Left ventricle myocardium superior (tissue), 1 donor: Measurements from ENCODE around the gene PLEKHB1. TPM values are rescaled to one million over a fixed set of nuclear protein-coding genes. Genes with fewer than 3 reads are reported as not detected.

Source experiments
- ATAC-seq: fragments of 200-7000 bp; cut with Tn5 transposase; one replicate; pipeline ENCODE4 v1.9.1; 2020; ENCODE audit warnings: mild to moderate bottlenecking, moderate library complexity
- DNase-seq: peaks from one replicate; pipeline ENCODE4 v3.0.0-alpha.2; 2020
- intact Hi-C: fragments of 100-400 bp; cut with micrococcal nuclease; formaldehyde crosslinking; loops from one replicate; pipeline ENCODE4 v1.11.0; 2022
- total RNA-seq: library from RNA; stranded (reverse); fragmentation: NEBNext Ultra II Directional; extraction: Animal tissue kit (Norgen Biotek cat#: 25700); gene quantifications from one replicate; pipeline ENCODE4 v1.2.1, GENCODE V29; 2021
- donor health status: DM: no; HTN: yes; CAD: no; lungs with severe emphysema.

PLEKHB1 gene
- total RNA-seq, 1 donor from 2014 or later = 6.1 TPM

GRCh38 chr11:73645121-73645969 is 1.0 kb upstream of the PLEKHB1 start:
- intact Hi-C loops = no loop called here
- DNase-seq (no peak), ATAC-seq (no peak)

DNA sequence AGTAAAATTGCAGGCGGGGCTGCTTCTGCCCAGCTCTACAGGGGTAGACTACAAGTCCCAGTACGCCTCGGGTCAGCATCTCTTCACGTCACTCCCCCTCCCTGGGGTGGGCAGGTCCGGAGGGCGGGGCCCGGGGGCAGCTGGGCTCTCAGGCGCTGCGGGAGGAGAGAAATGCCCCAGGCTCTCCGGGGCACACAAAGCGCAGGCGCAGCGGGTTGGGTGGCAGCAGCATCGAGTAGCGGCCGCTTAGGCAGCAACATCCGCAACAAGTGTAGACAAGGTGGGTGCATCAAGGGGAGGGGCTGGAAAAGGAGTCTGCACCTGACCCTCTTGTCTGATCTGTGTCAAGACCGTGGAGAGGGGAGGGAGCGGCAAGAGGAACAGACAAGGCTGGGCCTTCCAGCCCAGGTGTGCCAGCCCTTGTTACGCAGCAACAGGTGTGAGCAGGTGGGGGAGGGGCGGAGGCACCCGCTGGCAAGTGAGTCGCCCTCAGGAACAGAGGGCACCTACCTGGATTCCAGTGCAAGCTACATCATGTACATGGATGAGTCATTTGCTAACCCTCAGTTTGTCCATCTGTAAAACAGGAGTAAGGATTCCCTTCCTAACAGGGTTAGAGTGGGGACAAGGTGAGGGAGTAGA is 1.2 kb downstream of the PLEKHB1 start:
- ATAC-seq = peak; percentile 99
- DNase-seq = peak; percentile 92
- intact Hi-C loops = no loop called here

DNA sequence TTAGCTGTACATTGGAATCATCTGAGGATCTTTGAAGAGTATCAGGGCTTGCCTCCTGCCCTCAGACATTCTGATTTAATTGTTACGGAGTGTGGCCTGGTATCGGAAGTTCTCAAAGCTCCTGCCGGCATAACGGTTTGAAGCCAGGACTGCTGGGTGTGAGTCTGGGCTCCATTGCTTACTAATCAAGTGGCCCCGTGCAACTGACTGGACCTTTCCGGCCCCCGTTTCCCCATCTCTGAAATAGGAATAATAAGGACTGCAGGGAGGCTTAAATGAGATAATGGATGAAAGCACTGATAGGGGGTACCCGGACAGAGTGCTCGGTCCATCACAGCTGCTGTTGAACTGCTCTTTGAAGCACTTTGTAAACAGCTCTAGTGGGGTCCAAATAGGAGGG is 1.7 kb downstream of the PLEKHB1 start:
- ATAC-seq = no peak
- DNase-seq = no peak
- intact Hi-C loops = no loop called here

- intact Hi-C loops = no loop called here
- ATAC-seq (no peak), DNase-seq (no peak)
These were observed 2.2 kb downstream of the PLEKHB1 start for GRCh38 chr11:73648571-73649046.

DNA sequence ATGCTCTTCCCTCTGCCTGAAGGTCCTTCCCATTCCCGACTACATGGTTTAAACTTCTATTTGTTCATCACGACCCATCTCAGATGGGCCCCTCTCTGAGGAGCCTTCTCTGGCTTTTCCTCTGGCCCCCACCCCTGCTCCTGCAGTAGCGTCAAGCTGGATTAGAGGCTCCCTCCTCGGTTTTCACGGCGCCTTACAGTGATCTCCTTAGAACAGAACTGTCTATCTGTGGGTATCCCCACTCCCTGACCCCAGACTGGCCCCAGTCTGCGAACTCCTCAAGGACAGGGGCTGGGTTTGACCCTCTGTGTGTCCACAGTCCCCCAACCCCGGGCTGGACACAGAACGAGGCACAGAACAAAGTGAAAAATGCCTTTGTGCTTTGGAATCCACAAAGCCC is 2.8 kb downstream of the PLEKHB1 start:
- no peak for ATAC-seq

GRCh38 chr11:73650400-73650799 is 4.0 kb downstream of the PLEKHB1 start:
- DNase-seq = no peak
- ATAC-seq = no peak
- intact Hi-C loops = no loop called here

More for the DNA sequence above, 2.8 kb downstream of the PLEKHB1 start:
- no peak for DNase-seq
- intact Hi-C loops = no loop called here

- DNase-seq (no peak), ATAC-seq (no peak)
- intact Hi-C loops = no loop called here
These were observed 4.9 kb downstream of the PLEKHB1 start for GRCh38 chr11:73651252-73651651.

DNA sequence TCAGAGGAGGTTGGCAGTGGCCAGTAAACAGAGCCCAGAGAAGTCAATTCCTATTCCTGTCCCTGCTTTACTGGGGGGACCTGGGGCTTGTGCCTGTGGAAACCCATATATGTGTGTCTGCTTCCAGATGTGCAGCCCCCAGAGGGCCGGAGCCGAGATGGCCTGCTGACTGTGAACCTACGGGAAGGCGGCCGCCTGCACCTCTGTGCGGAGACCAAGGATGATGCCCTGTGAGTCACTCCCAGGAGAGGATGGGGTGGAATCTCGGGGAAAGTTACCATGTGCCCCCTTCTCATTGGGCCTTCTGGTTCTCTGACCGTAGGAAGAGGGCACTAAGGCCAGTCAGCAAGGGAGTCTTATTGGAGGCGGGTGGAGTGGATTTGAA is 5.3 kb downstream of the PLEKHB1 start:
- DNase-seq = no peak
- intact Hi-C loops = no loop called here
- no peak for ATAC-seq

- DNase-seq = no peak
- no peak for ATAC-seq
- intact Hi-C loops = no loop called here
These were observed 5.8 kb downstream of the PLEKHB1 start for GRCh38 chr11:73652046-73652730.

DNA sequence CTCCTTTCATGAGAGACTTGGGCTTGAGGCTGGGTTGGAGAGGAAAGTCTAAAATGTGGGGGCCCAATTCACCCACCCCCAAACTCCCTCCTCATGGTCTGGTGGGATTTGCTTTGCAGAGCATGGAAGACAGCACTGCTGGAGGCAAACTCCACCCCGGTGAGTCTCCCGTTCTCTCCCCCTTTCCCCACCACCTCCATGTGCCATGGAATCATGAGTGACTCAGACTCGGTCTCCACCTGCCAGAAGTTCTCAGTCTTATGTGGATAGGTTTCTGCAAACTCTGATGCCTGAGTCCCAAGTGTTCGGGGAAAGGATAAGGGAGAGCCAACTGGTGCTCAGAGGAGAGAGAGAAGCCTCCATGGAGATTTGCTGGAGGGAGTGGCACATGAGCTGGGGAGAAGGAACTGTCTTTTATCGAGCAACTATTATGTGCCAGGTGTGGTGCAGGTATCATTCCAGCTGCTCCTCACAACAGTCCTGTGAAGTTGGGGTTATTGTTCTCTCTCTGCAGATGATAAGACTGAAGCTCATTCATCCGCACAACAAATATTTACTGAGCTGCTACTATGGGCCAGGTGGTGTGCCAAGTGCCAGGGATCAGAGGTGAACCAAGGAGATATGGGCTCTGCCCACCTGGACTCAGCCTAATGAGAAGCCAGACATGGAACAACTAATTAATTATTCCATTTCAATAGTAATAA is 6.6 kb downstream of the PLEKHB1 start:
- ATAC-seq (no peak), DNase-seq (no peak)
- intact Hi-C loops = no loop called here

- peak; percentile 89 for ATAC-seq
- intact Hi-C loops = no loop called here
- DNase-seq = no peak
These were observed 7.6 kb downstream of the PLEKHB1 start for GRCh38 chr11:73653996-73654395.

DNA sequence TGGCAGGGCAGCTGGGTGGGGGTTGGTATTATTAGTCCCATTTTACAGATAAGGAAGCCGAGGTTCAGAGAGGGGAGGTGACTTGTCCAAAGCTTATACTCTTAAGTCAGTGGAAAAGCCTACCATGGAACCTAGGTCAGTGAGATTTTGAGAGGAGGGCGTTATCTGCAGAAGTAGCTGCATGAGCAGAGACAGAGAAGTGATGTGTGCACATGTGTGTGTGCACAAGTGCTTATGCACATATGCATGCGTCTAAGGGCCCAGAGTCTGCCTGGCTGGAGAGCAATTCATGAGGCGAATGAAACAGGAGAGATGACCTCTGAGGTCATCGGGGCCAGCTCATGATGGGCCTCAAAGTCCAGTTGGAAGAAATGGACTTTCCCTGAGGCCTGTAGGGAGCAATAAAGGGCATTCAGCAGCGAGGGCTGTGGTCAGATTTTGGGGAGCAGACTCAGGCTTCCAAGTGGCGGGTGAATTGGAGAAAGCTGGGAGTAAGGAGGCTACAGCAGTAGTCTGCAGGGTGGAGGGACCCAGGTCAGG is 8.2 kb downstream of the PLEKHB1 start:
- intact Hi-C loops = no loop called here
- no peak for ATAC-seq
- DNase-seq = no peak

DNA sequence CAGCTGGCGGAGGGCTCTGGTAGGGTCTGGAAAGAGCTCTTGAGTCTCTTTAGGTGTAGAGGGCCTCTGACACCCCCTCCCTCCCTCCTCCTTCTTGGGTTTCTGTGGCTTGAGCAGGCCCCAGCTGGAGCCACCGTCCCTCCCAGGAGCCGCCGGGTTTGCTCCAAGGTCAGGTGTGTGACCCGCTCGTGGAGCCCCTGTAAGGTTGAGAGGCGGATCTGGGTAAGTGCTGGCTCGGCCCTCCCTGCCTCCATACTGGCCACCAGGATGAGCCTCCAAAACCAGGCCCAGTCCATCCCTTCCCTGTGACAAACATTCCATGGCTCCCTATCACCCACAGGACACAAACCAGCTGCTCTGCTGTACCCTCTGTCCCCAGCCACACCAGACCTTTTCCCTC is 9.3 kb downstream of the PLEKHB1 start:
- intact Hi-C loops = no loop called here
- ATAC-seq = no peak
- DNase-seq = no peak

GRCh38 chr11:73656985-73657384 is 10.6 kb downstream of the PLEKHB1 start:
- intact Hi-C loops = no loop called here
- ATAC-seq = no peak
- DNase-seq = no peak

DNA sequence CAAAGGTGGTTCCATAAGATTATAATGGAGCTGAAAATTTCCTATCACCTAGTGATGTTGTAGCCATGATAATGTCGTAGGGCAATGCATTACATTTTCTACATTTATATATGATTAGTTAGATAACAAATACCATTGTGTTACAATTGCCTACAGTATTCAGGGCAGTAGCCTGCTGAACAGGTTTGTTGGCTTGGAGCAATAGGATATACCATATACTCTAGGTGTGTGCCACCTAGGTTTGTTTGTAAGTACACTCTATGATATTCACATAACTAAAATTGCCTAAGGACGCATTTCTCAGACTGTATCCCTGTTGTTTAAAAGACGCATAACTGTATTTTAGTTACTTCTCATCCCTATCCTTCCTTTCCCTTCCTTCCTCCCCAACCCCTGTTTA is 13.6 kb downstream of the PLEKHB1 start:
- DNase-seq (no peak), ATAC-seq (no peak)
- intact Hi-C loops = loop anchor here (10.0 kb wide), 1 partner anchor 255 kb away; no protein-coding TSS in a partner anchor

GRCh38 chr11:73660497-73661034 is 14.2 kb downstream of the PLEKHB1 start:
- intact Hi-C loops = loop anchor here (10.0 kb wide), 1 partner anchor 256 kb away; no protein-coding TSS in a partner anchor
- ATAC-seq (no peak), DNase-seq (no peak)

GRCh38 chr11:73661035-73661628 is 14.8 kb downstream of the PLEKHB1 start:
- intact Hi-C loops = loop anchor here (10.0 kb wide), 1 partner anchor 256 kb away; no protein-coding TSS in a partner anchor
- ATAC-seq (peak; percentile 96), DNase-seq (peak; percentile 94)

- ATAC-seq (no peak), DNase-seq (no peak)
- intact Hi-C loops = loop anchor here (10.0 kb wide), 1 partner anchor 258 kb away; no protein-coding TSS in a partner anchor
These were observed 16.2 kb downstream of the PLEKHB1 start for GRCh38 chr11:73662445-73663157.
